Activated T-cell treated with anti-CD3 and anti-CD28 coated beads for 48 hours (primary cell): ENCODE data around the gene SETD6.
"Not testable (repeated sequence)": the region's sequence is repeated elsewhere in the genome, so short reads cannot be mapped to it uniquely, and the experiment has no call there.

ENCODE experiments used
- DNase-seq: peaks from one replicate; pipeline ENCODE4 v3.0.0-alpha.2; 2020; ENCODE audit warnings: low read depth

The SETD6 gene

GRCh38 chr16:58515125-58515870 is at the start of gene SETD6:
Gene SETD6, plus strand, starts transcription at chr16:58515517. Its CDS starts 21 bp downstream, at chr16:58515538.
- DNase-seq, result peak; percentile 80

- no peak for DNase-seq
Measured at GRCh38 chr16:58465817-58466216, 49.5 kb upstream of the SETD6 start.

GRCh38 chr16:58466396-58466795 is 48.9 kb upstream of the SETD6 start:
- no peak for DNase-seq

GRCh38 chr16:58467905-58468304 is 47.4 kb upstream of the SETD6 start:
- no peak for DNase-seq

GRCh38 chr16:58471209-58471975 is 43.9 kb upstream of the SETD6 start:
- DNase-seq, result no peak

- DNase-seq, result no peak
Measured at GRCh38 chr16:58472266-58472665, 43.1 kb upstream of the SETD6 start.

- no peak for DNase-seq
Measured at GRCh38 chr16:58472827-58473226, 42.5 kb upstream of the SETD6 start.

- DNase-seq, result no peak
Measured at GRCh38 chr16:58474296-58474695, 41.0 kb upstream of the SETD6 start.

- DNase-seq, result no peak
Measured at GRCh38 chr16:58475091-58475619, 40.2 kb upstream of the SETD6 start.

- no peak for DNase-seq
Measured at GRCh38 chr16:58476791-58477190, 38.5 kb upstream of the SETD6 start.

GRCh38 chr16:58478427-58478826 is 36.9 kb upstream of the SETD6 start:
- DNase-seq, result no peak

- no peak for DNase-seq
Measured at GRCh38 chr16:58481226-58481869, 34.0 kb upstream of the SETD6 start.

GRCh38 chr16:58481931-58482330 is 33.4 kb upstream of the SETD6 start:
- DNase-seq, result no peak

- DNase-seq, result no peak
Measured at GRCh38 chr16:58485184-58485887, 30.0 kb upstream of the SETD6 start.

GRCh38 chr16:58487566-58488351 is 27.6 kb upstream of the SETD6 start:
- DNase-seq, result peak; percentile 70

- no peak for DNase-seq
Measured at GRCh38 chr16:58488531-58488930, 26.8 kb upstream of the SETD6 start.

- DNase-seq, result no peak
Measured at GRCh38 chr16:58490065-58490464, 25.3 kb upstream of the SETD6 start.

- DNase-seq, result not testable (repeated sequence)
Measured at GRCh38 chr16:58490539-58490938, 24.8 kb upstream of the SETD6 start.

- DNase-seq, result no peak
Measured at GRCh38 chr16:58492066-58492465, 23.3 kb upstream of the SETD6 start.

GRCh38 chr16:58492735-58493134 is 22.6 kb upstream of the SETD6 start:
- DNase-seq, result no peak

GRCh38 chr16:58493756-58494431 is 21.4 kb upstream of the SETD6 start:
- no peak for DNase-seq
